Naive thymus-derived CD8-positive, alpha-beta T cell (primary cell): ENCODE results near the gene BBS4. TPM values are rescaled to one million over a fixed set of nuclear protein-coding genes. Genes with fewer than 3 reads are reported as not detected.
"Not testable (repeated sequence)": the region's sequence is repeated elsewhere in the genome, so short reads cannot be mapped to it uniquely, and the experiment has no call there.

Experiments used
- ATAC-seq, 2 donors: fragments of 150-1000 bp; cut with Tn5 transposase in 1 of 2; sonication (Bioruptor Pico), chemical (Tn5 transposase) in 1 of 2; 1 replicate in 1 of 2; 2 replicates in 1 of 2; pipeline ENCODE4 v1.10.0; 2021; ENCODE audit warnings: mild to moderate bottlenecking in 2 of 2, moderate library complexity in 2 of 2
- POLR2A ChIA-PET: fragments of 350-600 bp; sonication (Branson Sonifier 250); formaldehyde crosslinking; loops from one replicate; lab custom pipeline; 2021; ENCODE audit warnings: antibody characterized with exemption; lab: Charles Lee
- DNase-seq, 10 donors: peaks; one replicate each; pipeline versions ENCODE4 v3.0.0 to v3.0.0-alpha.2; 2020 to 2022
- H3K27ac Mint-ChIP-seq, 10 donors: one replicate each; pipeline ENCODE4 v1.8.0; 2020 to 2022; ENCODE audit warnings: mild to moderate bottlenecking in 10 of 10, mixed read lengths in 10 of 10, moderate library complexity in 4 of 10, inconsistent platforms in 1 of 10
- H3K27me3 Mint-ChIP-seq, 5 donors: one replicate each; pipeline ENCODE4 v1.8.0; 2021 to 2022; ENCODE audit warnings: mixed read lengths in 5 of 5
- H3K36me3 Mint-ChIP-seq, 3 donors: one replicate each; pipeline ENCODE4 v1.8.0; 2020 to 2022; ENCODE audit warnings: mixed read lengths in 3 of 3, mild to moderate bottlenecking in 2 of 3, inconsistent platforms in 1 of 3
- H3K4me1 Mint-ChIP-seq, 4 donors: one replicate each; pipeline ENCODE4 v1.8.0; 2021 to 2022; ENCODE audit warnings: mixed read lengths in 4 of 4
- H3K4me3 Mint-ChIP-seq, 10 donors: one replicate each; pipeline ENCODE4 v1.8.0; 2020 to 2022; ENCODE audit warnings: mild to moderate bottlenecking in 10 of 10, mixed read lengths in 10 of 10, moderate library complexity in 6 of 10, inconsistent platforms in 1 of 10
- H3K9me3 Mint-ChIP-seq, 9 donors: one replicate each; pipeline ENCODE4 v1.8.0; 2020 to 2022; ENCODE audit warnings: mixed read lengths in 9 of 9, mild to moderate bottlenecking in 3 of 9, inconsistent platforms in 1 of 9, moderate library complexity in 1 of 9
- polyA plus RNA-seq, 3 donors: library from polyadenylated mRNA; unstranded; fragments of 300-500 nt; fragmentation: Illumina TruSeq; gene quantifications; one replicate each; pipeline ENCODE4 v1.2.3, GENCODE V29; 2021
- total RNA-seq, 8 experiments: library from RNA in 2 of 8; stranded (reverse) in 2 of 8; gene quantifications; one replicate each; pipeline ENCODE4 v1.2.3 and lab custom pipeline; 2021 to 2026

The BBS4 gene, protein sequence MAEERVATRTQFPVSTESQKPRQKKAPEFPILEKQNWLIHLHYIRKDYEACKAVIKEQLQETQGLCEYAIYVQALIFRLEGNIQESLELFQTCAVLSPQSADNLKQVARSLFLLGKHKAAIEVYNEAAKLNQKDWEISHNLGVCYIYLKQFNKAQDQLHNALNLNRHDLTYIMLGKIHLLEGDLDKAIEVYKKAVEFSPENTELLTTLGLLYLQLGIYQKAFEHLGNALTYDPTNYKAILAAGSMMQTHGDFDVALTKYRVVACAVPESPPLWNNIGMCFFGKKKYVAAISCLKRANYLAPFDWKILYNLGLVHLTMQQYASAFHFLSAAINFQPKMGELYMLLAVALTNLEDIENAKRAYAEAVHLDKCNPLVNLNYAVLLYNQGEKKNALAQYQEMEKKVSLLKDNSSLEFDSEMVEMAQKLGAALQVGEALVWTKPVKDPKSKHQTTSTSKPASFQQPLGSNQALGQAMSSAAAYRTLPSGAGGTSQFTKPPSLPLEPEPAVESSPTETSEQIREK
- total RNA-seq (10 to 100 TPM; 27.0 to 28.7 TPM), polyA plus RNA-seq (10 to 100 TPM; 14.4 to 15.9 (median 15.4) TPM), total RNA-seq (lab: John Stamatoyannopoulos, UW) (11.8 to 33.6 (median 19.8) reads per million in 6 experiments)

DNA sequence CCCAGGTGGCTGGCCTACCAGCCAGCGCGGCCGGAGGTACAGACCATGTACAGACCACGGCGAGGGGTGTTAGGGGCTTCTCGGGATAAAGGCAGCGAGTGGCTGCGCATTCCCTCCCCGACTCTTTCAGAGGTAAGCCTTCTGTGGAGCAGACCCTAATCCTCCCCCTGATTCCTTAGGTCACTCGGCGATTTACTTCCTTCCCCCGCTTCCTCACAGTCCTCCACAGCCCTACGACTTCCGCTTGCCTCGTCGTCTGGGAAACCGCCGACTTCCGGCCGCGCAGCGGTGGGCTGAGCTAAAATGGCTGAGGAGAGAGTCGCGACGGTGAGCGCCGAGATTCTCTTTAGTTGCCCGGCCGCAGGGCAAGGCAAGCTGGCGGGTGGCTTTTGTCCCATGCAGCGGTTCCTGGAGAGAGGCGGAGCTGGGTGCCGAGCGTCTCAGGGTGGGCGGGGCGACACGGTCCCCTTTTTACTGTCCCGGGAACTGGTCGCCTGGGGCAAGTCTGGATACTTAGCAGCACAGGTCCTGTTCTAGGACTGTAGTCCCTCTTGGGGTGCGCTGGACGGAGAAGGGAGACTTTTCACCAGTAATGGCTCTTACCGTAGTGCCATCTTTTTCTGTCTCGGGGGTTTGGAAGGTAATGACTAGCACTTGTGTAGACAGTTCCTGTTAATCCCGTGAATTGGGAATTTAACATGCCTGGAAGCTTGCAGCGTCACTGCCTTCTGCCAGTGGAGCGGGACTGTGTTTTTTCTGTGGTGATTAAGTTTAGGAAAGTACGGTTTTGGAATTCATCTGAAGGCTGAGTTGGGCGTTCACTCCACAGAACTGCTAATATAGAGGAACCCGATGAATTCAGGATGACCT, at the start of gene BBS4, which contains the start of gene HIGD2B:
Gene BBS4, plus strand, starts transcription at position 283 of the 870 bp plus-strand sequence. Its CDS starts 21 bp downstream, at position 304.
Gene HIGD2B, minus strand, starts transcription at position 258 of the 870 bp plus-strand sequence. CDS start 9,808 bp downstream, outside the sequence.
- Mint-ChIP-seq H3K4me1 (peaks cover 10 to 27% (median 16%) of the 10 kb centered on the region in 4 donors), H3K4me3 (peak within 1 kb of the TSS; percentile 91 to 98 (median 96)), H3K27me3 (no peaks in the 10 kb centered on the region), H3K36me3 (no peaks in the 10 kb centered on the region), H3K27ac (peak within 1 kb of the TSS; percentile 94 to 99 (median 96)), H3K9me3 (no peaks in the 10 kb centered on the region)
- POLR2A ChIA-PET, result interaction anchor here (0.9 to 2.8 kb wide), 5 partner anchors 11 to 311 kb away, joined by 3 to 10 read pairs (median 5); partner anchors contain the start of gene HEXA
- ATAC-seq (peak; percentile 94 to 95), DNase-seq (peak; percentile 67 to 91 (median 84))

DNA sequence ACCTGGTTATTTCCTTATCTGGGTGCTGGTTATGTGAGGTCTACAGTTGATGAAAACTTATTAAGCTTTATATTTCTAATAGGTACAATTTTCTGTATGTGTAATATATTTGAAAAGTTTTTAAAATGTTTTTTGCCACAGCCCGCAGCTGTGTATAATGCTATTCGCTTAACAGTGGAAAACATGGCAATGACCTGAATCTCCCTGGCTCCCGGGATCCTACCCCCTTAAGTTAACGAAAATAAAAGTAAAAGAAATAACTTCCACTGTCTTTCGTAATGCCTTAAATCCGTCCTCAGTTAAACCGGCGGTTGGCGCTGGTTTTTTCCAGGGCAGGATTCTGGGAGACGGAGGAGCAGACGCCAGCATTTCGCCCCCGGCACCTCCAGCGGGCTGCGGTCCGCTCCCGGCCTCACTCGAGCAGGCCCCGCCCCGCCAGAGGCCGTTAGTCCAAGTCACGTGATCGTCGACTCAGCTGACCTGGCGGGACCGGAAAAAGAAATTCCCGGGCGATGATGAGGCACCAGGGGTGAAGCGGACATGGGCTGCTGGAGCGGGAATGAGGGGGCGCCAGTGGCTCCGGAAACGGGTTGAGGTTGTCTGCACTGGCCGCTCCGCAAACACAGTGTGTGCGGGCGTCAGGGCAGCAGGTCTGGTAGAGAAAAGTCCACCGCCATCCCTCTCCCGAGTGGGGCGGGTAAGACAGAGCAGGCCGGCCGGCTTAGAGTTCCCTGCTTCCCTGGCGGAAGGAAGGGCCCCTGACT, 49.3 kb upstream of the BBS4 start:
- H3K4me1 Mint-ChIP-seq, H3K36me3 Mint-ChIP-seq, H3K9me3 Mint-ChIP-seq, POLR2A ChIA-PET, H3K27me3 Mint-ChIP-seq: not testable (repeated sequence)
- ATAC-seq (peak; percentile 54 to 84), DNase-seq (peak; percentile 20 to 72 (median 43))
- H3K27ac Mint-ChIP-seq, result peak overlapping the region in 1 of 10 donors; percentile 53
- H3K4me3 Mint-ChIP-seq, result peak overlapping the region in 8 of 10 donors; percentile 31 to 79 (median 55)

DNA sequence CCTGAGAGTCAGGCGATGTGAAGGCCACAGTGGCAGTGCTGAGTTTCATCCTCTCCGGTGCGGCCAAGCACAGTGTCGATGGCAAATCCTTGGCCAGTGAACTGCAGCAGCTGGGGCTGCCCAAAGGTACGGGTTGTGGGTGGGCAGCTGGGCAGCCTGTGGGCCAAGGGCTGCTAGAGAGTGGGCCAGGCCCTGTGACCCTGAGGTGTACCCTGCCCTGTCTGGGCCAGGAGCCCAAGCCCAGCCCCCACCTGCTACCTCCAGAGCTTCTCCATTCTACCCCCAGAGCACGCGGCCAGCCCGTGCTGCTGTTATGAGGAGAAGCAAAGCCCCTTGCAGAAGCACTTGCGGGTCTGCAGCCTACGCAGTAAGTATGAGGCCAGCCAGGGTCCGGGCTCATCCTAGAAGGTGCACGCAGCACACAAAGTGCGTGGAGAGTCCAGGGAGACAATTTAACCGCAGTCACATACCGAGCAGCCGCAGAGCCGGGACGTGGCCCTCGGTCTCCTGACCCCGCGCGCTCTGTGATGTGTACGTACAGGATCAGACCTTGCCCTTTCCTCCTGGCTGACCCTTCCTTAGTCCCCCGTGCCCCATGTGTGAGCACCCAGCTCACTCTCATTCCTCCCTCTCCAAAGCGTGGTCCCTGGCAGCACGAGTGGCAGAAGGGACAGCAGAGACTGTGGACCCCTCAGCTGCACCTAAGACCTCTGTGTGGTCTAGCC, 46.1 kb upstream of the BBS4 start:
- DNase-seq, H3K4me1 Mint-ChIP-seq, H3K36me3 Mint-ChIP-seq, H3K4me3 Mint-ChIP-seq, H3K9me3 Mint-ChIP-seq, H3K27ac Mint-ChIP-seq, ATAC-seq, POLR2A ChIA-PET, H3K27me3 Mint-ChIP-seq: not testable (repeated sequence)

DNA sequence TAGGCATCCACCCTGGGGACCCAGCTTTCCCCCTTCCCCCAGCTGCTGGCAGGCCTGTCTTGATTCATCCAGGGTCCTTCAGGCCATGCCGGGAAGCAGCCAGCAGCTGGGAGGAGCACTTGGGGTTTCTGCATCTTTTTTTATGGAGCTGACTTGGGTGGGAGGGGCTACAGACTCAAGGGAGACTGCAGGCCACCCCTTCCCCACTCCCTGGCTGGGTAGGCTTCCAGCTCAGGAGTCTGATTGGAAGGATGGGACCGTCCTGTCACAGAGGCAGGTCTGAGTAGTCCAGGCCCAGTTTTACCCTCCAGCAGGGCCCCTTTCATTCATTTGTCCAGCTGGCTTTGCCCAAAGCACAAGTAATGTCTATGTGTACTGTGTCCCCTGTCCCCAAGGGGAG, 43.7 kb upstream of the BBS4 start:
- H3K36me3 Mint-ChIP-seq, DNase-seq, H3K4me3 Mint-ChIP-seq, H3K27me3 Mint-ChIP-seq, POLR2A ChIA-PET, H3K4me1 Mint-ChIP-seq, H3K27ac Mint-ChIP-seq, H3K9me3 Mint-ChIP-seq, ATAC-seq: not testable (repeated sequence)

DNA sequence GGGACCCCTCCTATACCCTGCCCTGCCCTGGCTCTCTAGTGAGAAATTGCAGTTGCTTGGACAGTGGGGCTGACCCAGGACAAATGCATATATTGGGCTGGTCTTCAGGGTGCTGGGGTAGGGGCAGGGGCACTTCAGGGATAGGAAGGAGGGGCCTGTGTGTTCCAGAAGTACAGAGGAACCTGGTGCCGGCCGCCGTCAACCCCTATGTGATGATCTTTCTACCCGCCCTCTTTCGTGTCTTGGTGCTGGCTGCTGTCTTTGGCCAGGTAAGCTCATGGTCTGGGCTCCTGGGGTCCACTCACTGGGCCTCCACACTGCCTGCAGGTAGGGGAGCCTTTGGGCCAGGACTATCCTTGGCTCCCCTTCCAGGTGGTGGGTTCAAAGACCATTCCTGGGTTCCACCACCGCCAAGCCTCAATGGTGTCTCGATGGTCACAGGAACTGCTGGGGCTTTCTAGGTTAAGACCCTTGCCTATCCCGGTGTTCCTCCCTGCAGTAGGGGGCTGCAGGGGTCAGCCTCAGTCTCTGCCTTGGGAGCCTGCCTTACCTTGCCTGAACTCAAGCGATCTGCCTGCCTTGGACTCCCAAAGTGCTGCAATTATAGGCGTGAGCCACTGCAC, 37.3 kb upstream of the BBS4 start:
- H3K9me3 Mint-ChIP-seq, H3K36me3 Mint-ChIP-seq, H3K27me3 Mint-ChIP-seq, DNase-seq, ATAC-seq, H3K27ac Mint-ChIP-seq, POLR2A ChIA-PET, H3K4me3 Mint-ChIP-seq, H3K4me1 Mint-ChIP-seq: not testable (repeated sequence)

DNA sequence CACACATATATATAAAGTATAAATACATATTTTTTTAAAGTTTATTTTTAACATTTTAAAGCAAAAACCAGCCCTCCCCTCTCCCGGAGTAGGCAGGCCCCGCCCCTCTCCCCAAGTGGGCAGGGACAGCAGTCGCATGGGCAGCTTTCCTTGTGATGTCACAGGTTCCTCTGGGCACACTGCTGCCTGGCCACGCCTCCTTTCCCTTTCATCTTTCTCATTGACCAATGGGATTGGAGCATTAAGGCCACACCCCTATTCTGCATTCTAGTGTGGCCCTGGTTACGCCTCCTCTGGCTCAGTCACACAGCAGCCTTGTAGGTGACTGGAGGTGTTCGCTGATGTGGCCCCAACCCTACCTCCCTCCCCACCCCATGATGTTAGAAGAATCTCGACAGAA, 31.6 kb upstream of the BBS4 start, which contains the start of gene GOLGA6B:
Gene GOLGA6B, plus strand, starts transcription at position 301 of the 400 bp plus-strand sequence. Its CDS starts 41 bp downstream, at position 342.
- POLR2A ChIA-PET, H3K4me3 Mint-ChIP-seq, H3K4me1 Mint-ChIP-seq, H3K27me3 Mint-ChIP-seq, DNase-seq, H3K9me3 Mint-ChIP-seq, ATAC-seq, H3K36me3 Mint-ChIP-seq, H3K27ac Mint-ChIP-seq: not testable (repeated sequence)

DNA sequence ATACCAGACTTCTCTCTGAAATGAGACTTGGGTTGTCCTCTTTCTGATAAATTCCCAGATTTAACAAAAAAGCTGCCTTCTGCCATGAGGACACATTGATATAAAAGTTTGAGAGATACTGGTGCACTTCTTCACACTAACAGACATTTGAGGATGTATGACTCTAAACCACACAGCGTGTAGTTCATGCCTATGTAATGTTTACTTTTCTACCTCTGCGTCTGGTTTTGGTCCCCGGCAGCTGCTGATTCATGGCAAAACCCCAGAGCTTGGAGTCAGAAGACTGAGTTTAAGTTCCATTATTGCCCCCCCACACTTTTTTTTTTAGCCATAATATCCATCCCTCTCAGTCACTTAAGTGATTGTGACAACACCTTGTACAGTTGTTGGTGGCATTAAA, 30.0 kb upstream of the BBS4 start:
- POLR2A ChIA-PET, H3K9me3 Mint-ChIP-seq, H3K4me3 Mint-ChIP-seq, H3K27me3 Mint-ChIP-seq, H3K36me3 Mint-ChIP-seq, DNase-seq, H3K27ac Mint-ChIP-seq, ATAC-seq, H3K4me1 Mint-ChIP-seq: not testable (repeated sequence)

DNA sequence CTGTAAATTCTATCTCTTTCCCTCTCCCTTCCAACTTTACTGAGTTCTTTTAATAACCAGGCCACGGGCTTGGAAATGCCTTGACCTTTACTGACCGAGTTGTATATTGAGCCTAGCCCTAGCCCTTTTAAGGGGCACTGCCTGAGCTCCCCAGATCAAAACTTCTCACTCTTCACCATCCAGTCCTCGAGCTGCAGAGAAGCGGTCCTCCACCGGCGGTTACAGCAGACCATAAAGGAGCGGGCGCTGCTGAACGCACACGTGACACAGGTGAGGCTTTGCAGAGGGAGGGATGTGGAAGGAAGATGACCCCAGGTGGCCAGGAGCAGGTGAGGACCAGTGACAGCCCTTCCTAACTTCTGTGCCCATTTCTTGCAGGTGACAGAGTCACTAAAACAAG, 24.9 kb upstream of the BBS4 start:
- H3K27me3 Mint-ChIP-seq, ATAC-seq, DNase-seq, H3K27ac Mint-ChIP-seq, H3K9me3 Mint-ChIP-seq, H3K4me1 Mint-ChIP-seq, POLR2A ChIA-PET, H3K36me3 Mint-ChIP-seq, H3K4me3 Mint-ChIP-seq: not testable (repeated sequence)

DNA sequence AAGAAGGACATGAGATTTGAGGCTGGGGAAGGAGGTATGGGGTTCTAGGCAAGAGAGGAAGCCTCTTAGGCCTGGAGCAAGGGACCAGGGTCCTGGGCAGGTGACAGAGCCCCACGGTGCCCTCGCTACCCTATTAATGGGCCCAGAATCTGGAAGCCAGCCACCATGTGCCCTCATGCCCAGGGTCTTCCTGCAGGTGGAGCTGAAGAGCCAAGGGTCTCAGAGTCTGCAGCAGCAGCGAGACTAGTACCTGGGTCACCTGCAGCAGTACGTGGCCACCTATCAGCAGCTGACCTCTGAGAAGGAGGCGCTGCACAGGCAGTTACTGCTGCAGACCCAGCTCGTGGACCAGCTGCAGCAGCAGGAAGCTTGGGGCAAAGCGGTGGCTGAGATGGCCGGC, 22.1 kb upstream of the BBS4 start:
- H3K4me1 Mint-ChIP-seq, H3K4me3 Mint-ChIP-seq, H3K36me3 Mint-ChIP-seq, POLR2A ChIA-PET, H3K27me3 Mint-ChIP-seq, H3K9me3 Mint-ChIP-seq, DNase-seq, ATAC-seq, H3K27ac Mint-ChIP-seq: not testable (repeated sequence)

DNA sequence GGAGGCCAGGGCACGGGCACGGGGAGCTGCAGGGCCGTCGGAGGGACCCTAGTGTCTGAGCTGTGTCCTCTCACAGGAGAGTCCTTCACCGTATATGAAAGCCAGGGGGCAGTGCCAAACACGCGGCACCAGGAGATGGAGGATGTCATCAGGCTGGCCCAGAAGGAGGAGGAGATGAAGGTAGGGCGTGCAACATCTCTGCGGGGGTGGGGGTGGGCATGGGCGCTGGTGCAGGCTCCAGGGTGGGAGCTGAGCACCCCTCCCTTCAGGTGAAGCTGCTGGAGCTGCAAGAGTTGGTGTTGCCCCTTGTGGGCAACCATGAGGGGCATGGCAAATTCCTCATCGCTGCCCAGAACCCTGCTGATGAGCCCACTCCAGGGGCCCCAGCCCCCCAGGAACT, 20.3 kb upstream of the BBS4 start:
- H3K27me3 Mint-ChIP-seq, H3K4me3 Mint-ChIP-seq, H3K9me3 Mint-ChIP-seq, ATAC-seq, POLR2A ChIA-PET, DNase-seq, H3K36me3 Mint-ChIP-seq, H3K27ac Mint-ChIP-seq, H3K4me1 Mint-ChIP-seq: not testable (repeated sequence)

DNA sequence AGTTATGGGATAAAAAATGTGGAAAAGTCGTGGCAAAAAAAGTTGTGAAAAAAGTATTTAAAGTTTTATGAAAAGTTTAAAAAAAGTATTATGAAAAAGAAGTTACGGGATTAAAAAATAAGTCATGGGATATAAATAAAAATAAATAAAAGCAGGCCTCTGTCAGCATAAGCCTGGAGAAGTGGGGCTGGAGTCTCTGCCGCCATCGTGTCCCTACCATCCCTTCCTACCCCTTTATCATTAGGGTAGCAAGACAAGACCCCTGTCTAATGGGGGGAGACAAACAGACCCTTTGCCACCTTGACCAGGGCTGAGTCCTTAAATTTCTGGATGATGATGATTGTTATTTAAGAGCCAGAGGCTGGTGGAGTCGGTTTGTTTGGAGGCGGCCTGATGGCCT, 16.2 kb upstream of the BBS4 start:
- H3K4me3 Mint-ChIP-seq, H3K4me1 Mint-ChIP-seq, POLR2A ChIA-PET, H3K9me3 Mint-ChIP-seq, H3K27ac Mint-ChIP-seq, DNase-seq, ATAC-seq, H3K36me3 Mint-ChIP-seq: not testable (repeated sequence)
- H3K27me3 Mint-ChIP-seq, result peaks cover 0 to 12% (median 4%) of the 10 kb centered on the region in 5 donors
